ENCODE measurements around the gene SKI. TPM values are rescaled to one million over a fixed set of nuclear protein-coding genes. Genes with fewer than 3 reads are reported as not detected.

Gene SKI
- total RNA-seq, 1 experiment from 2014 or later = 5.6 TPM

- DNase-seq (ENCODE audit: extremely low read depth, low read depth) = peak; percentile 65
These were observed 19.5 kb upstream of the SKI start for GRCh38 chr1:2208309-2209239.

GRCh38 chr1:2209400-2210083 lies 18.6 kb upstream of the SKI start:
- no peak for DNase-seq (ENCODE audit: extremely low read depth, low read depth)

GRCh38 chr1:2210084-2210653 lies 17.9 kb upstream of the SKI start:
- no peak for DNase-seq (ENCODE audit: extremely low read depth, low read depth)

GRCh38 chr1:2210786-2211185 lies 17.3 kb upstream of the SKI start:
- DNase-seq (ENCODE audit: extremely low read depth, low read depth) = no peak

GRCh38 chr1:2212274-2212531 lies 15.9 kb upstream of the SKI start:
- no peak for DNase-seq (ENCODE audit: extremely low read depth, low read depth)

- DNase-seq (ENCODE audit: extremely low read depth, low read depth) = peak; percentile 83
These were observed 15.3 kb upstream of the SKI start for GRCh38 chr1:2212532-2213491.

GRCh38 chr1:2213576-2214505 lies 14.3 kb upstream of the SKI start:
- DNase-seq (ENCODE audit: extremely low read depth, low read depth) = no peak

- no peak for DNase-seq (ENCODE audit: extremely low read depth, low read depth)
These were observed 13.4 kb upstream of the SKI start for GRCh38 chr1:2214541-2215241.

- no peak for DNase-seq (ENCODE audit: extremely low read depth, low read depth)
These were observed 12.8 kb upstream of the SKI start for GRCh38 chr1:2215329-2215728.

- no peak for DNase-seq (ENCODE audit: extremely low read depth, low read depth)
These were observed 12.0 kb upstream of the SKI start for GRCh38 chr1:2215909-2216766.

- DNase-seq (ENCODE audit: extremely low read depth, low read depth) = no peak
These were observed 11.4 kb upstream of the SKI start for GRCh38 chr1:2216767-2217058.

GRCh38 chr1:2221271-2221670 lies 6.8 kb upstream of the SKI start:
- no peak for DNase-seq (ENCODE audit: extremely low read depth, low read depth)

GRCh38 chr1:2224170-2224584 lies 3.9 kb upstream of the SKI start:
- no peak for DNase-seq (ENCODE audit: extremely low read depth, low read depth)

- no peak for DNase-seq (ENCODE audit: extremely low read depth, low read depth)
These were observed 3.3 kb upstream of the SKI start for GRCh38 chr1:2224631-2225428.

- no peak for DNase-seq (ENCODE audit: extremely low read depth, low read depth)
These were observed 1.4 kb upstream of the SKI start for GRCh38 chr1:2226525-2227345.

- peak; percentile 93 for DNase-seq (ENCODE audit: extremely low read depth, low read depth)
These were observed 568 bp upstream of the SKI start for GRCh38 chr1:2227346-2228156.
